Measurements from ENCODE around the gene CRIP3.

Gene CRIP3

GRCh38 chr6:43286980-43287716 lies 21.5 kb downstream of the CRIP3 start:
- no peak for DNase-seq

DNA sequence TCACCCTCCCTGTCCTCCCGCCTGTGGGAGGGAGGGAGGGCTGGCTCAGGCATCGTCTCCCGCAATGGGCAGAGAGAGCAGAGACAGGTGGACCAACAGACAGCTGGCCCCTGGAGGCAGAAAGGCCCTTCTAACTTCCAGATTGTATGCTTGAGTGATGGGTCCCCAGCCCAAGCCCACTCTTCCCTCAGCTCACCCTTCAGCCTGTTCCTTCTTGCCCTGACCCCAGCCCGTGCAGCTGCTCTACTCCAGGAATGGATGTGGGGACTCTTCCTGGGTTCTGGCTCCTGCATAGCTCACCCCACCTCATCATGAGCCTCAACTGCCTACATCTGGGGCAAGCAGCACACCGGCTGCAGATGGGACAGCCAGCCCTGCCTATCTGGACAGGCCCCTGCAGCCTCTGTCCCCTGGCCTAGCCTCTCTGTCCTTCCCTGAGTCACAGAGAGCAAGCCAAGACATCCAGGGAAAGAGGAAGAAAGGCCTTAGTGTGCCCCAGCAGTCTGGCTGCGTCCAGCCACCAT lies 22.1 kb downstream of the CRIP3 start:
- no peak for DNase-seq

GRCh38 chr6:43285832-43286231 lies 22.8 kb downstream of the CRIP3 start:
- no peak for DNase-seq

DNA sequence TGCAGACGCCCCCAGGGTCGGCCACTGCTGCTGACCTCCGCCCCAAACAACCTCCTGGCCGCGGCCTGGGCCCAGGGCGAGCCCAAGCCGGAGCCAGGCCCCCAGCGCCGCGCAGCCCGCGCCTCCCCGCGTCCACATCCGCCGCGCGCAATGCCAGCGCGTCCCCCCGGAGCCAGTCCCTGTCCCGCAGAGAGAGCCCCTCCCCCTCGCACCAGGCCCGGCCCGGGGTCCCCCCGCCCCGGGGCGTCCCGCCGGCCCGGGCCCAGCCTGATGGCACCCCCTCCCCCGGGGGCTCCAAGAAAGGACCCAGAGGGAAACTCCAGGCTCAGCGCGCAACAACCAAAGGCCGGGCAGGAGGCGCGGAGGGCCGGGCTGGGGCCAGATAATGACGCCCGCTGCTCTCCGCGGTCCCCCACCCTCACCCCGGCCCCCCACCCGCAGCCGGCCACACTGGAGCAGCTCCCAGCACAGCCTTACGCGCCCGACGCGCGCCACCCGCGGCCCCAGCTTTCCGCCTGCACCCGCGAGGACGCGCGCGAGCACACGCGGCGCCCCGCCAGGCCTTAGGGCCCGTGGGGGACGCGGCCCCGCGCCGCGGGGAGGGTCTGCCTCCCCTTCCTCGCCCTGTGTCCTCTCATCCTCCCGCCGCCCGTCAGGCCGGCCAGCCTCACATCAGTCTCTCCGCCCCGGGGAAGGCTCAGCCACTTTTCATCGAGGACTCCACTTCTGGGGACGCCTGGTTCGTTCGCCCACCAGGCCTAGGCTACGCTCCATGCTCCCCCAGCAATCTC lies 23.4 kb downstream of the CRIP3 start:
- DNase-seq, result no peak

DNA sequence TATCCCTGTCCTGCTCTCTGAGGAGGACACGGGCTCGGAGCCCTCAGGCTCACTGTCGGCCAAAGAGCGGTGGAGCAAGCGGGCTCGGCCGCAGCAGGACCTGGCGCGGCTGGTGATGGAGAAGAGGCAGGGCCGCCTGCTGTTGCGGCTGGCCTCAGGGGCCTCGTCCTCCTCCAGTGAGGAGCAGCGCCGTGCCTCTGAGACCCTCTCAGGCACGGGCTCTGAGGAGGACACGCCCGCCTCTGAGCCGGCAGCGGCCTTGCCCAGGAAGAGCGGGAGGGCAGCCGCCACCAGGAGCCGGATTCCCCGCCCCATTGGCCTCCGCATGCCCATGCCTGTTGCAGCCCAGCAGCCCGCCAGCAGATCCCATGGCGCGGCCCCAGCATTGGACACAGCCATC lies 24.7 kb downstream of the CRIP3 start:
- no peak for DNase-seq

- DNase-seq, result no peak
These were observed 25.1 kb downstream of the CRIP3 start for GRCh38 chr6:43283514-43283901.

- no peak for DNase-seq
These were observed 25.8 kb downstream of the CRIP3 start for GRCh38 chr6:43282636-43283513.

DNA sequence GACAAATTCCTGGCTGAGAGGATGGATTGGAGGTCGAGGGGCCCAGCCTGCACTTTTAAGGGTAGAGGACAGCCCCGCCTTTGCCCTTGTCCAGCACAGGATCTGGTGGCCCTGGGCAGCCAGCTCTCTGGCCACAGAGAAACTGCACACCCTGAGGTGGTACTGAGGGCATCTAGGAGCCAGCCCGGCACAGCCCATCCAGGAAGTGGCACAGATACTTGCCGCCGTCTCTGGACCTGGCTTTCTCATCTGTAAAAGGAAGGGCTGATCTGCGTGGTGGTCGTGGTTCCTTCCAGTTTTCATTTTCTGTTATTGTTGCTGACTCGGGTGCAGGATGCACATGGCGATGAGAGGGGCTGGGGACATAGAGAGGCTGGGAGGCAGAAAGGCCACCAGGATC lies 26.6 kb downstream of the CRIP3 start:
- DNase-seq, result no peak

DNA sequence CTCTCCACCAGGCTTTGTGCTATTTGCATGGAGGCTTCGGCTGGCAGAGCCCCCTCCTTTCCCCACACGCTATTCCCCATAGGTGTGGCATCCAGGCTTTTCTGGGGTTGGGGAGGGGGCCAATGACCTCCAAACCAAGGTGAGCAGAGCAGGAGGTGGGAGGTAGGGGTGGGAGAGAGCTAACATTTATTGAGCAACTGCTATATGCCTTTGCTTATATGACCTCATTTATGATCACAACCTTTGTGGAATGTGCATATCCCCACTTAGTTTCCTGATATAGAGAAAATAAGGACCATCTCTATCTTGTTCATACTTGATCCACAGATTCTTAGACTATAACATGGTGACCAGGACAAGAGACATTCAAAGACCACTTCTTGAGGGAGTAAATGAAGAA lies 28.4 kb downstream of the CRIP3 start:
- no peak for DNase-seq

DNA sequence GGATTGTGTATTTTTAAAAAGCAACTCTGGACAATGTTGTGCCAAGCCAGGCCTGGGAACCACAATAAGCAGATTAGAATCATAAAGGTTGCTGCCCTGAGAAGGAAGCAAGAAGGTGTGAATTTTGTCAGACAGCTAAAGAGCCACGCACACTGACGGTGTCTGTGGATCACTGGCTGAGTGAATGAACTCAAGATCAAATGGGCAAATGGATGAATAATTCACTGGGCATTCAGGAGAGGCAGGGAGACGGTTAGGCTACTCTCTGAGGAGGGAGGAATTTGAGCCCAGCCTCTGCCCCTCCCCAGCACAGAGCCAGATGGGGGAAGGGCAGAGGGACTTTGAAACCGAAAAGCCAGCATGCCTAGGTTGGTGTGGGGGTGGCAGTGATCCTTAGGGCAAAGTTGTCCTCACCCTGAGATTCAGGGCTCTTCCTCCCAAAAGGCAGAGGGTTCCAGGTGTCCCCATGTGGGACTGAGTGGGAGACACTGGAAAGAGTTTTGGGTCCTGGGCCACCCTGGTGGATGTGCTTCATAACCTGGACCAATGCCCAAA lies 30.0 kb downstream of the CRIP3 start:
- DNase-seq, result no peak

DNA sequence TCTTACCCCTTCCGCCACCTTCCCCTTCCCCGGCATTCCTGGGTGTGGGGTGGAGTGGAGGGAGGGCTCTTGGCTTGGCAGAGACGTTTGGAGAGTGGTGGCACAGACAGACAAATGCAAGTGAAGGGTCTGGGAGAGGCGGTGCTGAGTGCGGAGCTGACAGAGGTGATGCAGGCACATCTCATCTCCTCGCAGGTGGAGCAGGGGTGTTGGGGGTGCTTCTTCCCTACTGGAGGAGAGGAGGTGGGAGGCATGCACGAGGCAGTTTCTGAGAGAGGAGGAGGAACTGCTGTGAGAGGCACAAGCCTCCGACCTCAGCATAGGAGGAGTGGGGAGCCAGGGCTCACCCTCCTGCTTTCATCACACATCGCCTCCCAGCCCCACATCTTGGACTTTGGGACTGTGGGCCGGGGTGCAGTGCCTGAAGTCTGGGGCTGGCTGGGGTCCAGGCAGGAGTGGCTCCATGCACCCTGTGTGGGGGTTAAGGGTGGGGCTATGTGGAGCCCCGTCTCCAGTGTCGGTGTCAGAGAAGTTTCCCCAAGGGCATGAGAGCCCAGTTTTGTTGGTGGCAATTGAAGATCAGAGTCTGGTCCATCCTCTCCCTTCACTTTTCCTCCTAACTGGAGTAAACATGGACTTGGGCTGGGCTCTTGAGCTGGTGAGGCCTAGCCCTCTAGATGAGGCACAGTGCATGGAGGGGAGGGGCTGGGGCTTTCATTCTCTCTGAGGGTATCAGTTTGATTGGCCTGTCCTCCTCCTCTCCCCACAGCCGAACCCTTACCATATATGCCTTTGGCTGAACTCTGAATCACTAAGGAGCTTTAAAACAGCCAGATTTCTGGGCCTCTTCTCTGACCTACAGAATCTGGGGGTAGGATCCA lies 30.7 kb downstream of the CRIP3 start:
- DNase-seq, result no peak

GRCh38 chr6:43277306-43277642 lies 31.4 kb downstream of the CRIP3 start:
- DNase-seq, result no peak

GRCh38 chr6:43276577-43277305 lies 31.9 kb downstream of the CRIP3 start:
- DNase-seq, result no peak

DNA sequence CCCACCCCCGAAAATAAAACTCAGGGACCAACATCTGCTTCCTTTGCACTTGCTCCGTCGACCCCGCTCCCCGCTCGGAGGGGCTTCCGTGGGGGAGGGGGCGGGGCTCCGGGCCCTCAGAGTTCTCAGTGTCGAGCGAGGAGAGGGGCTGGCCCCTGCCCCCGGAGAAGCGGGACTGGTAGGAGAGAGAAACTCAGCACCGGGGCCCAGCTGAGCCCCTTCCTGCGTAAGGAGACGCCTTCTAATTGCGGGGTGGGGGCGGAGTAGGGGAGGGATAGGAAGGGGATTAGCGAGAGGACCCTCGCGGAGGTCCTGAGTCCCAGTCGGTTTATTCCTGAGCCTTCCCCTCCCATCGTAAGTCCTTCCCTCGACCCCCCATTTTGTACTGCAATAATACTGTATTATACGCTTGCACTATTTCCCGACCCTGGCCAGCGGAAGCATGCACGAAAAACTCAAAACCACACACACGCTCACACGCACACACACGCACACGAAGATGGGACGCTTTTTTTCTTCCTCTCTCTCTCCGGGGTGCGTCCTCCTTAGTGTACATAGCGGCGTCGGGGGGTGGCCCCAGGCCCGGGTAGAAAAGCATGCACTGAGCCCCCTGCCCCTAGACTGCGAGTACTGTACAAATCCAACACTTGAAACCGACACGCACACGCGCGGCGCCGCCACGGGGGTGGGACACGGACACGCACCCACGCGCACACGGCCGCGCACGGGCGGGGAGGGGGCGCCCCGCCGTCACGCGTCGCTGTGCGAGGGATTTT lies 32.6 kb downstream of the CRIP3 start:
- DNase-seq, result no peak

GRCh38 chr6:43274916-43275597 lies 33.6 kb downstream of the CRIP3 start:
- no peak for DNase-seq

DNA sequence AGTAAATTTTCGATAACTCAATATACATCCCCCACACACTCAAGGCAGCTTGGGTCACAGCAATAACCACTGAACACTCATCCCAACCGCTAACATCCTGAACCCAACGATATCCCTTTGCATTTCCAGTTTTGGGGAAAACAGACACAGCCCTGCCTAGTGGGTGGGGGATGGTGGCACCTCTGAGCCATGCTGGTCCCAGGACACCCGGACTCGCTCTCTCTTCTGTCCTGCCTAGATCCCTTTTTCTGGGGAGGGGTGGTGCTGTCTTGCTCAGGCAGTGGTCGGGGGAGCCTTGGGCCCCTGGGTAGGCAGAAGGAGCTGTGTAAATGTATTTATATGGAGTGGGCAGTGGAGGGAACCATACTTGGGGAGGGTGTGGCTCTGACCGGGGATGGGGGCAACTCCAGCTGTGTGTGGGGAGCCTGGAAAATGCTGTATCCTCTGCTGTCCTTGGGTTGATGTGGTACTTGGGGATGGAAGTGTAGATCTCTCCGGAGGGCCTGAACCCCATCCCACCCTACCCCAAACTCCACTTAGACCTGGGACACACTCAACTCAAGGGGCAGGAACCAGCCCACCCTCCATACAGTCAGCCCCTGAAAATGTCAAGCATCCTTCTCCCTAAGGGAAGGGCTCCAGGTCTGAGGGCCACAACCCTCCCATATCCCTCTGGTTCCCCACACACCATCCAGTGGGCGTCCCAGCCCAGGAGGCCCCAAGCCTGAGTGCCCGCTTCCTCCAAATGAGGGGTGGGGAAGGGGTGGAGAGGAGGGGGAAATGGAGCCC lies 34.3 kb downstream of the CRIP3 start:
- no peak for DNase-seq

GRCh38 chr6:43273707-43274106 lies 34.9 kb downstream of the CRIP3 start:
- no peak for DNase-seq

GRCh38 chr6:43271944-43272343 lies 36.7 kb downstream of the CRIP3 start:
- DNase-seq, result no peak

All from KG1 (cell line).